ENCODE data around the gene CLK4. TPM values are rescaled to one million over a fixed set of nuclear protein-coding genes. Genes with fewer than 3 reads are reported as not detected.

The CLK4 gene
- total RNA-seq, 2 experiments from 2014 or later = 21.1 to 24.2 TPM

- Mint-ChIP-seq H3K9me3 (peaks cover 3% of the 10 kb centered on the region), H3K27me3 (peaks cover 9% of the 10 kb centered on the region), H3K36me3 (ENCODE audit: low read depth) (no peaks in the 10 kb centered on the region), H3K4me1 (ENCODE audit: low read depth) (peaks cover 3% of the 10 kb centered on the region), H3K27ac (no peak overlapping the region), H3K4me3 (no peak overlapping the region)
- no peak for DNase-seq
- ChIA-PET POLR2A (no interaction called here), CTCF (no interaction called here)
- no peak for TF ChIP-seq CTCF (IDR thresholded peaks at IDR 0.05)
- intact Hi-C loops (cut with micrococcal nuclease) = no loop called here
- no peak for ATAC-seq
Measured at GRCh38 chr5:178557416-178557815, 69.4 kb downstream of the CLK4 start.

- no peak overlapping the region for H3K4me3 Mint-ChIP-seq
- no peak overlapping the region for H3K27ac Mint-ChIP-seq
- intact Hi-C loops (cut with micrococcal nuclease) = no loop called here
- ChIA-PET CTCF (no interaction called here), POLR2A (no interaction called here)
- no peaks in the 10 kb centered on the region for H3K4me1 Mint-ChIP-seq (ENCODE audit: low read depth)
- no peaks in the 10 kb centered on the region for H3K9me3 Mint-ChIP-seq
- TF ChIP-seq CTCF (IDR thresholded peaks at IDR 0.05) = no peak
- no peak for DNase-seq
- H3K36me3 Mint-ChIP-seq (ENCODE audit: low read depth) = no peaks in the 10 kb centered on the region
- H3K27me3 Mint-ChIP-seq = peaks cover 6% of the 10 kb centered on the region
- no peak for ATAC-seq
Measured at GRCh38 chr5:178555771-178556211, 71.1 kb downstream of the CLK4 start.

- peaks cover 4% of the 10 kb centered on the region for H3K27me3 Mint-ChIP-seq
- POLR2A ChIA-PET = no interaction called here
Measured at GRCh38 chr5:178555005-178555404, 71.8 kb downstream of the CLK4 start.

GRCh38 chr5:178554311-178554710 is 72.5 kb downstream of the CLK4 start:
- peaks cover 3% of the 10 kb centered on the region for H3K27me3 Mint-ChIP-seq
- DNase-seq (no peak), ATAC-seq (no peak)
- H3K4me1 Mint-ChIP-seq (ENCODE audit: low read depth) = no peaks in the 10 kb centered on the region
- no peak overlapping the region for H3K4me3 Mint-ChIP-seq
- H3K9me3 Mint-ChIP-seq = no peaks in the 10 kb centered on the region
- intact Hi-C loops (cut with micrococcal nuclease) = no loop called here
- CTCF ChIA-PET = interaction anchor here (1.0 kb wide), 1 partner anchor 93 kb away, joined by 3 read pairs; no protein-coding TSS in a partner anchor
- H3K36me3 Mint-ChIP-seq (ENCODE audit: low read depth) = no peaks in the 10 kb centered on the region
- no peak for TF ChIP-seq CTCF (IDR thresholded peaks at IDR 0.05)
- H3K27ac Mint-ChIP-seq = no peak overlapping the region
- POLR2A ChIA-PET = no interaction called here

More at GRCh38 chr5:178555005-178555404, 71.8 kb downstream of the CLK4 start:
- CTCF ChIA-PET = interaction anchor here (1.0 kb wide), 1 partner anchor 94 kb away, joined by 3 read pairs; no protein-coding TSS in a partner anchor
- TF ChIP-seq CTCF (IDR thresholded peaks at IDR 0.05) = no peak
- Mint-ChIP-seq H3K9me3 (no peaks in the 10 kb centered on the region), H3K4me1 (ENCODE audit: low read depth) (no peaks in the 10 kb centered on the region), H3K4me3 (no peak overlapping the region), H3K27ac (no peak overlapping the region), H3K36me3 (ENCODE audit: low read depth) (no peaks in the 10 kb centered on the region)
- intact Hi-C loops (cut with micrococcal nuclease) = no loop called here
- no peak for DNase-seq
- no peak for ATAC-seq

- Mint-ChIP-seq H3K36me3 (ENCODE audit: low read depth) (no peaks in the 10 kb centered on the region), H3K4me3 (no peak overlapping the region), H3K4me1 (ENCODE audit: low read depth) (no peaks in the 10 kb centered on the region), H3K27ac (no peak overlapping the region), H3K27me3 (no peaks in the 10 kb centered on the region), H3K9me3 (no peaks in the 10 kb centered on the region)
- intact Hi-C loops (cut with micrococcal nuclease) = no loop called here
- ATAC-seq (no peak), DNase-seq (no peak)
- ChIA-PET POLR2A (interaction anchor here (0.7 kb wide), 1 partner anchor 58 kb away, joined by 3 read pairs; no protein-coding TSS in a partner anchor), CTCF (no interaction called here)
- no peak for TF ChIP-seq CTCF (IDR thresholded peaks at IDR 0.05)
Measured at GRCh38 chr5:178553517-178553916, 73.3 kb downstream of the CLK4 start.

Other genes with a start within 250 kb of the CLK4 start
- gene COL23A1, start 36.7 kb downstream of the CLK4 start, total RNA-seq = under 1 TPM in 1 of 2 experiments, not detected in 1; 0.11 TPM
- 10 to 100 TPM; 11.4 to 12.8 TPM for gene ZNF354A, start 103.6 kb upstream of the CLK4 start, total RNA-seq
- gene ZNF354B, start 232.9 kb upstream of the CLK4 start, total RNA-seq = 1 to 10 TPM; 7.1 to 8.4 TPM

All from activated CD8-positive, alpha-beta T cell treated with anti-CD3 and anti-CD28 coated beads for 36 hours (primary cell).